ENCODE data around the gene OR6M1.

The OR6M1 gene

DNA sequence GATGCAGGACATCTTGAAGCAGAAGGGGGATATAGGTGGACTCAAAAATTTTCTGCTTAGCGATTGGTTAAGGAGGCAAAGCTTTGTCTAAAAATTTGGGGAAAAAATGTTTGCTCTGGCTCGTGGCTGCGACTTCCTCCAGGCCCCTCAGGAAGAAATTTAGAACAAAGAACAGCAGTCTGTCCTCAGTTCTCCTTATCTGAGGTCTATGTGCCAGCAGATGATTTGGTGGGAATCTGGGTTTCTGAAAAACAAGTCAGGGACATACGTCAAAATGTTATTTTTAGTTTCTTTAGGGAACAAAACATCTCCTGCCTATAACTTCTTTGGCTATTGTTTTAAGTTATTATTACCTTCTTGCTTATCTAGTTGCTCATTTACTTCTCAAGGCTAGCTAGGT is 8.1 kb downstream of the OR6M1 start:
- Histone ChIP-seq H3K27ac (ENCODE audit: extremely low read depth, low read depth, low read length) (no peak overlapping the region), H3K4me1 (ENCODE audit: control insufficient read depth, insufficient read depth, low read length) (no peaks in the 10 kb centered on the region), H3K4me3 (ENCODE audit: low read depth, low read length) (no peak overlapping the region), H3K9me3 (ENCODE audit: control insufficient read depth, insufficient read depth, low read depth, low read length) (no peaks in the 10 kb centered on the region), H3K36me3 (ENCODE audit: control insufficient read depth in 2 of 2, insufficient read depth in 1 of 2, low read length in 2 of 2) (no peaks in the 10 kb centered on the region)
- ChIA-PET POLR2A (no interaction called here), CTCF (no interaction called here)
- TF ChIP-seq ZNF121 (tag by site-specific recombination; IDR thresholded peaks at IDR 0.05) (no peak), ZNF266 (tag by site-specific recombination; IDR thresholded peaks at IDR 0.05; ENCODE audit: low read depth) (no peak), ZNF433 (tag by site-specific recombination; IDR thresholded peaks at IDR 0.05; ENCODE audit: low read depth) (no peak), ZNF214 (tag by site-specific recombination; IDR thresholded peaks at IDR 0.05; ENCODE audit: borderline replicate concordance) (no peak), ZNF335 (tag by site-specific recombination; conservative IDR thresholded peaks at IDR 0.05) (no peak), ZNF529 (tag by site-specific recombination; IDR thresholded peaks at IDR 0.05; ENCODE audit: insufficient replicate concordance) (no peak)
- TF ChIP-seq, protein P1, sequence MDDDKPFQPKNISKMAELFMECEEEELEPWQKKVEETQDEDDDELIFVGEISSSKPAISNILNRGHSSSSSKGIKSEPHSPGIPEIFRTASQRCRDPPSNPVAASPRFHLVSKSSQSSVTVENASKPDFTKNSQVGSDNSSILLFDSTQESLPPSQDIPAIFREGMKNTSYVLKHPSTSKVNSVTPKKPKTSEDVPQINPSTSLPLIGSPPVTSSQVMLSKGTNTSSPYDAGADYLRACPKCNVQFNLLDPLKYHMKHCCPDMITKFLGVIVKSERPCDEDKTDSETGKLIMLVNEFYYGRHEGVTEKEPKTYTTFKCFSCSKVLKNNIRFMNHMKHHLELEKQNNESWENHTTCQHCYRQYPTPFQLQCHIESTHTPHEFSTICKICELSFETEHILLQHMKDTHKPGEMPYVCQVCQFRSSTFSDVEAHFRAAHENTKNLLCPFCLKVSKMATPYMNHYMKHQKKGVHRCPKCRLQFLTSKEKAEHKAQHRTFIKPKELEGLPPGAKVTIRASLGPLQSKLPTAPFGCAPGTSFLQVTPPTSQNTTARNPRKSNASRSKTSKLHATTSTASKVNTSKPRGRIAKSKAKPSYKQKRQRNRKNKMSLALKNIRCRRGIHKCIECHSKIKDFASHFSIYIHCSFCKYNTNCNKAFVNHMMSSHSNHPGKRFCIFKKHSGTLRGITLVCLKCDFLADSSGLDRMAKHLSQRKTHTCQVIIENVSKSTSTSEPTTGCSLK (tag by site-specific recombination; IDR thresholded peaks at IDR 0.05), result no peak
- TF ChIP-seq, protein P2, sequence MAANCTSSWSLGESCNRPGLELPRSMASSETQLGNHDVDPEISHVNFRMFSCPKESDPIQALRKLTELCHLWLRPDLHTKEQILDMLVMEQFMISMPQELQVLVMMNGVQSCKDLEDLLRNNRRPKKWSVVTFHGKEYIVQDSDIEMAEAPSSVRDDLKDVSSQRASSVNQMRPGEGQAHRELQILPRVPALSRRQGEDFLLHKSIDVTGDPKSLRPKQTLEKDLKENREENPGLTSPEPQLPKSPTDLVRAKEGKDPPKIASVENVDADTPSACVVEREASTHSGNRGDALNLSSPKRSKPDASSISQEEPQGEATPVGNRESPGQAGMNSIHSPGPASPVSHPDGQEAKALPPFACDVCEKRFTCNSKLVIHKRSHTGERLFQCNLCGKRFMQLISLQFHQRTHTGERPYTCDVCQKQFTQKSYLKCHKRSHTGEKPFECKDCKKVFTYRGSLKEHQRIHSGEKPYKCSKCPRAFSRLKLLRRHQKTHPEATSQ (tag by site-specific recombination; IDR thresholded peaks at IDR 0.05), result no peak
- TF ChIP-seq, protein P3, sequence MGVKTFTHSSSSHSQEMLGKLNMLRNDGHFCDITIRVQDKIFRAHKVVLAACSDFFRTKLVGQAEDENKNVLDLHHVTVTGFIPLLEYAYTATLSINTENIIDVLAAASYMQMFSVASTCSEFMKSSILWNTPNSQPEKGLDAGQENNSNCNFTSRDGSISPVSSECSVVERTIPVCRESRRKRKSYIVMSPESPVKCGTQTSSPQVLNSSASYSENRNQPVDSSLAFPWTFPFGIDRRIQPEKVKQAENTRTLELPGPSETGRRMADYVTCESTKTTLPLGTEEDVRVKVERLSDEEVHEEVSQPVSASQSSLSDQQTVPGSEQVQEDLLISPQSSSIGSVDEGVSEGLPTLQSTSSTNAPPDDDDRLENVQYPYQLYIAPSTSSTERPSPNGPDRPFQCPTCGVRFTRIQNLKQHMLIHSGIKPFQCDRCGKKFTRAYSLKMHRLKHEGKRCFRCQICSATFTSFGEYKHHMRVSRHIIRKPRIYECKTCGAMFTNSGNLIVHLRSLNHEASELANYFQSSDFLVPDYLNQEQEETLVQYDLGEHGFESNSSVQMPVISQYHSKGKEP (tag by site-specific recombination; IDR thresholded peaks at IDR 0.05), result no peak
- TF ChIP-seq, protein P4, sequence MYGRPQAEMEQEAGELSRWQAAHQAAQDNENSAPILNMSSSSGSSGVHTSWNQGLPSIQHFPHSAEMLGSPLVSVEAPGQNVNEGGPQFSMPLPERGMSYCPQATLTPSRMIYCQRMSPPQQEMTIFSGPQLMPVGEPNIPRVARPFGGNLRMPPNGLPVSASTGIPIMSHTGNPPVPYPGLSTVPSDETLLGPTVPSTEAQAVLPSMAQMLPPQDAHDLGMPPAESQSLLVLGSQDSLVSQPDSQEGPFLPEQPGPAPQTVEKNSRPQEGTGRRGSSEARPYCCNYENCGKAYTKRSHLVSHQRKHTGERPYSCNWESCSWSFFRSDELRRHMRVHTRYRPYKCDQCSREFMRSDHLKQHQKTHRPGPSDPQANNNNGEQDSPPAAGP (tag by site-specific recombination; IDR thresholded peaks at IDR 0.05), result no peak

DNA sequence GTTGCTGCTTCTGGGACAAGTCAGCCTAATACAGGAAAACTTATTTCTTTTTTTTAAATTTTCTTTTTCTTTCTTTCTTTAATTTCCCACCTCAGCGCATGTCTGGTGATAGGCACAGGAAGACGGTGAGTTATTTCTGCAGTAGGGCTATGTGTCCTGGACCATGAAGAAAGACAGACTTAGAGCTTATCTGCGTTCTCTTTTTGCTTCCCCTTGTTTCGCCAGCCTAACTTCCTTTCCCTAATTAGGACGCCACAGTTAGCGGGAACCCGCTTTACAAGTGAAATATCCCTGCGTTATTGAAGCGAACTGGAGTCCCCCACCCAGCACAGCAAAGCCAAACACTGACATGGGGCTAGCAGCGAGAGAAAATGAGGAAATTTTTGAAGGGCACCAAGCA is 8.6 kb downstream of the OR6M1 start:
- H3K4me1 ChIP-seq (ENCODE audit: control insufficient read depth, insufficient read depth, low read length), result no peaks in the 10 kb centered on the region
- POLR2A ChIA-PET, result no interaction called here
- CTCF ChIA-PET, result no interaction called here
- no peak overlapping the region for H3K4me3 ChIP-seq (ENCODE audit: low read depth, low read length)
- H3K9me3 ChIP-seq (ENCODE audit: control insufficient read depth, insufficient read depth, low read depth, low read length), result no peaks in the 10 kb centered on the region
- no peak overlapping the region for H3K27ac ChIP-seq (ENCODE audit: extremely low read depth, low read depth, low read length)
- no peaks in the 10 kb centered on the region for H3K36me3 ChIP-seq (ENCODE audit: control insufficient read depth in 2 of 2, insufficient read depth in 1 of 2, low read length in 2 of 2)
- TF ChIP-seq, protein P5, sequence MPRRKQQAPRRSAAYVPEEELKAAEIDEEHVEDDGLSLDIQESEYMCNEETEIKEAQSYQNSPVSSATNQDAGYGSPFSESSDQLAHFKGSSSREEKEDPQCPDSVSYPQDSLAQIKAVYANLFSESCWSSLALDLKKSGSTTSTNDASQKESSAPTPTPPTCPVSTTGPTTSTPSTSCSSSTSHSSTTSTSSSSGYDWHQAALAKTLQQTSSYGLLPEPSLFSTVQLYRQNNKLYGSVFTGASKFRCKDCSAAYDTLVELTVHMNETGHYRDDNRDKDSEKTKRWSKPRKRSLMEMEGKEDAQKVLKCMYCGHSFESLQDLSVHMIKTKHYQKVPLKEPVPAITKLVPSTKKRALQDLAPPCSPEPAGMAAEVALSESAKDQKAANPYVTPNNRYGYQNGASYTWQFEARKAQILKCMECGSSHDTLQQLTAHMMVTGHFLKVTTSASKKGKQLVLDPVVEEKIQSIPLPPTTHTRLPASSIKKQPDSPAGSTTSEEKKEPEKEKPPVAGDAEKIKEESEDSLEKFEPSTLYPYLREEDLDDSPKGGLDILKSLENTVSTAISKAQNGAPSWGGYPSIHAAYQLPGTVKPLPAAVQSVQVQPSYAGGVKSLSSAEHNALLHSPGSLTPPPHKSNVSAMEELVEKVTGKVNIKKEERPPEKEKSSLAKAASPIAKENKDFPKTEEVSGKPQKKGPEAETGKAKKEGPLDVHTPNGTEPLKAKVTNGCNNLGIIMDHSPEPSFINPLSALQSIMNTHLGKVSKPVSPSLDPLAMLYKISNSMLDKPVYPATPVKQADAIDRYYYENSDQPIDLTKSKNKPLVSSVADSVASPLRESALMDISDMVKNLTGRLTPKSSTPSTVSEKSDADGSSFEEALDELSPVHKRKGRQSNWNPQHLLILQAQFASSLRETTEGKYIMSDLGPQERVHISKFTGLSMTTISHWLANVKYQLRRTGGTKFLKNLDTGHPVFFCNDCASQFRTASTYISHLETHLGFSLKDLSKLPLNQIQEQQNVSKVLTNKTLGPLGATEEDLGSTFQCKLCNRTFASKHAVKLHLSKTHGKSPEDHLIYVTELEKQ (tag by site-specific recombination; IDR thresholded peaks at IDR 0.05; ENCODE audit: borderline replicate concordance), result no peak
- TF ChIP-seq, protein P6, sequence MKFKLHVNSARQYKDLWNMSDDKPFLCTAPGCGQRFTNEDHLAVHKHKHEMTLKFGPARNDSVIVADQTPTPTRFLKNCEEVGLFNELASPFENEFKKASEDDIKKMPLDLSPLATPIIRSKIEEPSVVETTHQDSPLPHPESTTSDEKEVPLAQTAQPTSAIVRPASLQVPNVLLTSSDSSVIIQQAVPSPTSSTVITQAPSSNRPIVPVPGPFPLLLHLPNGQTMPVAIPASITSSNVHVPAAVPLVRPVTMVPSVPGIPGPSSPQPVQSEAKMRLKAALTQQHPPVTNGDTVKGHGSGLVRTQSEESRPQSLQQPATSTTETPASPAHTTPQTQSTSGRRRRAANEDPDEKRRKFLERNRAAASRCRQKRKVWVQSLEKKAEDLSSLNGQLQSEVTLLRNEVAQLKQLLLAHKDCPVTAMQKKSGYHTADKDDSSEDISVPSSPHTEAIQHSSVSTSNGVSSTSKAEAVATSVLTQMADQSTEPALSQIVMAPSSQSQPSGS (tag by site-specific recombination; IDR thresholded peaks at IDR 0.05; ENCODE audit: low read depth), result no peak
- no peak for TF ChIP-seq ZNF274 (IDR thresholded peaks at IDR 0.05; ENCODE audit: low read length)
- no peak for TF ChIP-seq ZNF274 (tag by site-specific recombination; IDR thresholded peaks at IDR 0.05; ENCODE audit: borderline replicate concordance)
- TF ChIP-seq, protein P7, sequence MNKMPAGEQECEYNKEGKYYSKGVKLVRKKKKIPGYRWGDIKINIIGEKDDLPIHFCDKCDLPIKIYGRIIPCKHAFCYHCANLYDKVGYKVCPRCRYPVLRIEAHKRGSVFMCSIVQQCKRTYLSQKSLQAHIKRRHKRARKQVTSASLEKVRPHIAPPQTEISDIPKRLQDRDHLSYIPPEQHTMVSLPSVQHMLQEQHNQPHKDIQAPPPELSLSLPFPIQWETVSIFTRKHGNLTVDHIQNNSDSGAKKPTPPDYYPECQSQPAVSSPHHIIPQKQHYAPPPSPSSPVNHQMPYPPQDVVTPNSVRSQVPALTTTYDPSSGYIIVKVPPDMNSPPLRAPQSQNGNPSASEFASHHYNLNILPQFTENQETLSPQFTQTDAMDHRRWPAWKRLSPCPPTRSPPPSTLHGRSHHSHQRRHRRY (tag by site-specific recombination; IDR thresholded peaks at IDR 0.05), result no peak
- no peak for TF ChIP-seq ZSCAN16 (tag by site-specific recombination; IDR thresholded peaks at IDR 0.05)
- TF ChIP-seq, protein P8, sequence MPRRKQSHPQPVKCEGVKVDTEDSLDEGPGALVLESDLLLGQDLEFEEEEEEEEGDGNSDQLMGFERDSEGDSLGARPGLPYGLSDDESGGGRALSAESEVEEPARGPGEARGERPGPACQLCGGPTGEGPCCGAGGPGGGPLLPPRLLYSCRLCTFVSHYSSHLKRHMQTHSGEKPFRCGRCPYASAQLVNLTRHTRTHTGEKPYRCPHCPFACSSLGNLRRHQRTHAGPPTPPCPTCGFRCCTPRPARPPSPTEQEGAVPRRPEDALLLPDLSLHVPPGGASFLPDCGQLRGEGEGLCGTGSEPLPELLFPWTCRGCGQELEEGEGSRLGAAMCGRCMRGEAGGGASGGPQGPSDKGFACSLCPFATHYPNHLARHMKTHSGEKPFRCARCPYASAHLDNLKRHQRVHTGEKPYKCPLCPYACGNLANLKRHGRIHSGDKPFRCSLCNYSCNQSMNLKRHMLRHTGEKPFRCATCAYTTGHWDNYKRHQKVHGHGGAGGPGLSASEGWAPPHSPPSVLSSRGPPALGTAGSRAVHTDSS (tag by site-specific recombination; IDR thresholded peaks at IDR 0.05), result no peak
- no peak for TF ChIP-seq HOXA7 (CRISPR knock-in tag; IDR thresholded peaks at IDR 0.05; ENCODE audit: borderline replicate concordance)
- TF ChIP-seq, protein P9, sequence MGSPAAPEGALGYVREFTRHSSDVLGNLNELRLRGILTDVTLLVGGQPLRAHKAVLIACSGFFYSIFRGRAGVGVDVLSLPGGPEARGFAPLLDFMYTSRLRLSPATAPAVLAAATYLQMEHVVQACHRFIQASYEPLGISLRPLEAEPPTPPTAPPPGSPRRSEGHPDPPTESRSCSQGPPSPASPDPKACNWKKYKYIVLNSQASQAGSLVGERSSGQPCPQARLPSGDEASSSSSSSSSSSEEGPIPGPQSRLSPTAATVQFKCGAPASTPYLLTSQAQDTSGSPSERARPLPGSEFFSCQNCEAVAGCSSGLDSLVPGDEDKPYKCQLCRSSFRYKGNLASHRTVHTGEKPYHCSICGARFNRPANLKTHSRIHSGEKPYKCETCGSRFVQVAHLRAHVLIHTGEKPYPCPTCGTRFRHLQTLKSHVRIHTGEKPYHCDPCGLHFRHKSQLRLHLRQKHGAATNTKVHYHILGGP (tag by site-specific recombination; IDR thresholded peaks at IDR 0.05), result no peak

All from HEK293 (cell line).